ENCODE data around the gene ARHGDIG. TPM values are rescaled to one million over a fixed set of nuclear protein-coding genes. Genes with fewer than 3 reads are reported as not detected.

ARHGDIG gene
- total and polyA plus RNA-seq, 12 donors, result 0.23 to 3.5 (median 0.88) TPM; not detected in 3

DNA sequence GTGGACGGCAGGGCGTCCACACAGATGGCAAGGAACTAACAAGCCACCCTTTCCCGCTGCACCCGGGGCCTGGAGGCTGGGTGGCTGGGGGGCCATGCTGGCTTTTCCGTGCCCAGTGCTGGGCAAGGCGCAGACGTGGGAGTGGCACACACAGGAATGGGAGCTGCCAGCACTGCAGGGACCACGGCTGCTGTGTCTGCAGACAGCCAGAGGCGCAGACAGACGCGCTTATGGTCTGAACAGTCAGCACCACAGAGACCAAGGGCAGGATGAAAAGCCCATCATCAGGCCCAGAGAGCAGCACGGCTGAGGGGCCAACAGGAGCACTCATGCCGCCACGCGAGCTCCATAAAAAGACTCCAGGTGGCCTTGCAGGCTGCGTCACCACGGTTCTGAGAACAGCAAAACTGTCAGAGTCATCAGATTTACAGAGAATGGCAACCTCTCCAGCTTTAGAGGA lies 26.6 kb downstream of the ARHGDIG start:
- H3K9me3 ChIP-seq (replicated peaks in 1 of 3), result no peaks in the 10 kb centered on the region
- no peaks in the 10 kb centered on the region for H3K27me3 ChIP-seq
- peak; percentile 33 to 74 (median 48) for DNase-seq
- H3K4me1 ChIP-seq (replicated peaks in 1 of 2), result peaks cover 0 to 8% of the 10 kb centered on the region in 2 donors
- WGBS, 4 donors, result 73 to 88% (median 78%) methylated on average over 11 to 17 of the region's 17 CpGs
- H3K36me3 ChIP-seq (replicated peaks in 1 of 2), result peaks cover 0 to 8% of the 10 kb centered on the region in 2 donors
- H3K27ac ChIP-seq, result peak overlapping the region in 2 of 5 donors; percentile 65 to 74
- H3K4me3 ChIP-seq, result no peak overlapping the region
- TF ChIP-seq, protein P1, sequence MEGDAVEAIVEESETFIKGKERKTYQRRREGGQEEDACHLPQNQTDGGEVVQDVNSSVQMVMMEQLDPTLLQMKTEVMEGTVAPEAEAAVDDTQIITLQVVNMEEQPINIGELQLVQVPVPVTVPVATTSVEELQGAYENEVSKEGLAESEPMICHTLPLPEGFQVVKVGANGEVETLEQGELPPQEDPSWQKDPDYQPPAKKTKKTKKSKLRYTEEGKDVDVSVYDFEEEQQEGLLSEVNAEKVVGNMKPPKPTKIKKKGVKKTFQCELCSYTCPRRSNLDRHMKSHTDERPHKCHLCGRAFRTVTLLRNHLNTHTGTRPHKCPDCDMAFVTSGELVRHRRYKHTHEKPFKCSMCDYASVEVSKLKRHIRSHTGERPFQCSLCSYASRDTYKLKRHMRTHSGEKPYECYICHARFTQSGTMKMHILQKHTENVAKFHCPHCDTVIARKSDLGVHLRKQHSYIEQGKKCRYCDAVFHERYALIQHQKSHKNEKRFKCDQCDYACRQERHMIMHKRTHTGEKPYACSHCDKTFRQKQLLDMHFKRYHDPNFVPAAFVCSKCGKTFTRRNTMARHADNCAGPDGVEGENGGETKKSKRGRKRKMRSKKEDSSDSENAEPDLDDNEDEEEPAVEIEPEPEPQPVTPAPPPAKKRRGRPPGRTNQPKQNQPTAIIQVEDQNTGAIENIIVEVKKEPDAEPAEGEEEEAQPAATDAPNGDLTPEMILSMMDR (IDR thresholded peaks at IDR 0.05), result no peak
- no peak for TF ChIP-seq POLR2A (IDR thresholded peaks at IDR 0.05)
- intact Hi-C loops (cut with DNase I), result loop anchor here in 1 of 2 donors (10.0 kb wide), 1 partner anchor 188 kb away; no protein-coding TSS in a partner anchor

DNA sequence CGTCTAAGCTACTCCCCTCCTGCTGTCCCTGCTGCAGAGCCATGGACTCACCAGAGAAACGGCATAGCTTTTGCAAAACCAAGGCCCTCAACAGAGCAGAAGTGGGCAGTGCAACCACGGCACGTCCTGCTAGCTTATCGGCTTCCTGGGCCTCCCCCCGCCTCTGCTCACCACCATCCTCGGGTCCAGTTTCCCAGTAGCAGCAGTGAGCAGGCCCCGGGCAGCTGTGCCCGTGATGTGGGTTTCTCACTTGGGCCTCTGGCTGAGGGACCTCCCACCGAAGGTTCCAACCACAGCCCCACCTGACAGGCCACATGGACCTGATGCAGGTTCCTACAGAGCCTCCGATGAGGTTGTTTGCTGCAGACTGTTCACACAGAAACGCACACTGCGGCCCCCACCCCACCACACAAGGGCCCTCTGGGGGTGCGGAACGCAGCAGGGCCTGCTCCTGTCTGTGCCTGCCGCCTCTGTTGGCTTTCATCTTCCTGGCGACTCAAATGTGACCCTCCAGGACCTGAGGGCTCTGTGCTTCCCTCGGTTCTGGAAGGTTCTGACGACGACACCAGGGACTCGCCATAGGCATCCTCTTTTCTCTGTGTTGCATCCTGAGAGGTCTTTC lies 27.4 kb downstream of the ARHGDIG start:
- Histone ChIP-seq H3K27ac (peak overlapping the region in 1 of 5 donors; percentile 65), H3K27me3 (no peaks in the 10 kb centered on the region), H3K4me1 (replicated peaks in 1 of 2) (peaks cover 0 to 8% of the 10 kb centered on the region in 2 donors), H3K4me3 (no peak overlapping the region), H3K36me3 (replicated peaks in 1 of 2) (peaks cover 0 to 15% of the 10 kb centered on the region in 2 donors), H3K9me3 (replicated peaks in 1 of 3) (no peaks in the 10 kb centered on the region)
- WGBS, 4 donors, result 86 to 95% (median 91%) methylated on average over 12 to 21 of the region's 21 CpGs
- TF ChIP-seq, protein P1 (IDR thresholded peaks at IDR 0.05), result no peak
- no peak for TF ChIP-seq POLR2A (IDR thresholded peaks at IDR 0.05)
- no peak for DNase-seq
- intact Hi-C loops (cut with DNase I), result loop anchor here in 1 of 2 donors (10.0 kb wide), 1 partner anchor 187 kb away; no protein-coding TSS in a partner anchor

DNA sequence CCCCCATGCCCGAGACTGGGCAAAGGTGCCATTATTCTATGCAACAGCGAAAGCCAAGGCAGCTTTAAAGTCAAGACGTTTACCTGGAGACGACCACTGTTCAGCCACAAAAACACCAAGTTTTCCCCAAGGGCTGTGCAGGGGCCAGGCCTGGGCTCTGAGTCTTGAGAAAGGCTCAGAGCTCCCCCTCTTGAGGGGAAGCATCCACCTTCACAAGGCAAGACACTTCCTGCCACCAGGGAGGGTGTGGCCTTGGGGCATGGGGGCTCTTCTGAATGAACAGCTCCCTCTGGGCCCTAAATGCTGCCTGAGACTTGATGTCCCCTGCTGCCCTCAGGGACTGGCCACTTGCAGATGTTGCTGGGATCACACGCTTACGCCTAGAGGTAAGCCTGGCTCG lies 29.1 kb downstream of the ARHGDIG start:
- DNase-seq, result no peak
- H3K36me3 ChIP-seq (replicated peaks in 1 of 2), result peaks cover 0 to 31% of the 10 kb centered on the region in 2 donors
- intact Hi-C loops (cut with DNase I), result loop anchor here in 1 of 2 donors (10.0 kb wide), 1 partner anchor 185 kb away; no protein-coding TSS in a partner anchor

DNA sequence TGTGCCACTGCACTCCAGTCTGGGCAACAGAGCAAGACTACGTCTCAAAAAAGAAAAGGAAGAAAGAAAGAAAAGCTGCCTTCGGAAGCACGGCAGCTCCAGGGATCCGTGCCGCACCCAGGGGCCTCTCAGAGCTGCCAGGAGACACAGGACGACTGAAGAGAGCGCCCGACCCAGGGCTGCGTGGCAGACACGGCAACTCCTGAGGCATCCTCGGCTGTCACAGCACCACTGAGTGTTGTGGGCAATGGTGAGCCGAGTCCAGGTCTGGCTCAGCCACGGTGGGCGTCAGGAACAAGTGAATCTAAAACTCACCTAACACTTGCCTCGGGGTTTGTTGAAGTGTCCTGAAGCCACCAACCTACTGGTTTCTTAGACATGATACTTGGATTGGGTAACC lies 31.3 kb downstream of the ARHGDIG start:
- TF ChIP-seq, protein P1 (IDR thresholded peaks at IDR 0.05), result no peak
- no peak for TF ChIP-seq POLR2A (IDR thresholded peaks at IDR 0.05)
- WGBS, 4 donors, result 87 to 96% (median 94%) methylated on average over 11 to 15 of the region's 15 CpGs
- Histone ChIP-seq H3K36me3 (replicated peaks in 1 of 2) (peaks cover 0 to 32% of the 10 kb centered on the region in 2 donors), H3K27me3 (no peaks in the 10 kb centered on the region), H3K4me3 (no peak overlapping the region), H3K9me3 (replicated peaks in 1 of 3) (no peaks in the 10 kb centered on the region), H3K4me1 (replicated peaks in 1 of 2) (peaks cover 0 to 3% of the 10 kb centered on the region in 2 donors), H3K27ac (no peak overlapping the region)
- intact Hi-C loops (cut with DNase I), result no loop called here
- DNase-seq, result no peak

More for the DNA sequence above, 29.1 kb downstream of the ARHGDIG start:
- Histone ChIP-seq H3K27me3 (no peaks in the 10 kb centered on the region), H3K4me1 (replicated peaks in 1 of 2) (peaks cover 0 to 8% of the 10 kb centered on the region in 2 donors), H3K9me3 (replicated peaks in 1 of 3) (no peaks in the 10 kb centered on the region), H3K4me3 (no peak overlapping the region), H3K27ac (no peak overlapping the region)
- 79 to 92% (median 86%) methylated on average over 4 to 7 of the region's 7 CpGs for WGBS, 4 donors
- TF ChIP-seq POLR2A (IDR thresholded peaks at IDR 0.05), result no peak
- TF ChIP-seq, protein P1 (IDR thresholded peaks at IDR 0.05), result no peak
